HFFc6 (cell line): ENCODE data around the gene GOLGA3. TPM values are rescaled to one million over a fixed set of nuclear protein-coding genes. Genes with fewer than 3 reads are reported as not detected.
A peak's percentile ranks its signal among the peaks of the same experiment; 100 is the strongest.
"Not testable (repeated sequence)": the region's sequence is repeated elsewhere in the genome, so short reads cannot be mapped to it uniquely, and the experiment has no call there.

Experiments
- DNase-seq: peaks from one replicate; pipeline ENCODE4 v3.0.0-alpha.2; 2018
- H3K27ac Mint-ChIP-seq: 2 replicates; pipeline ENCODE4 v1.8.0; 2020; ENCODE audit warnings: mild to moderate bottlenecking, mixed read lengths
- H3K27me3 Mint-ChIP-seq: 2 replicates; pipeline ENCODE4 v1.8.0; 2021; ENCODE audit warnings: mild to moderate bottlenecking, moderate library complexity, mixed read lengths; ENCODE audit not compliant: insufficient read depth
- H3K36me3 Mint-ChIP-seq: 2 replicates; pipeline ENCODE4 v1.8.0; 2021; ENCODE audit warnings: low read depth, mixed read lengths
- H3K4me1 Mint-ChIP-seq: 2 replicates; pipeline ENCODE4 v1.8.0; 2020; ENCODE audit warnings: low read depth, mixed read lengths
- H3K4me3 Mint-ChIP-seq: 2 replicates; pipeline ENCODE4 v1.8.0; 2020; ENCODE audit warnings: mild to moderate bottlenecking, moderate library complexity, mixed read lengths
- H3K9me3 Mint-ChIP-seq: 2 replicates; pipeline ENCODE4 v1.8.0; 2020; ENCODE audit warnings: mild to moderate bottlenecking, mixed read lengths
- total RNA-seq, 6 experiments: library from RNA; stranded (reverse); fragmentation: NEBNext Ultra II Directional; extraction: Animal tissue kit (Norgen Biotek cat#: 25700); gene quantifications; 2 replicates in 1 of 6; 3 replicates in 5 of 6; pipeline ENCODE4 v1.2.3, GENCODE V29; 2021
- TF ChIP-seq, protein P1 (sequence below): fragments of 200-600 bp; sonication (generic); IDR thresholded peaks from 2 replicates; pipeline ENCODE4 v1.5.0; 2021; ENCODE audit warnings: antibody characterized with exemption, mild to moderate bottlenecking

GOLGA3 gene
- total RNA-seq, 6 experiments from 2014 or later: 108 to 121 (median 115) TPM

DNA sequence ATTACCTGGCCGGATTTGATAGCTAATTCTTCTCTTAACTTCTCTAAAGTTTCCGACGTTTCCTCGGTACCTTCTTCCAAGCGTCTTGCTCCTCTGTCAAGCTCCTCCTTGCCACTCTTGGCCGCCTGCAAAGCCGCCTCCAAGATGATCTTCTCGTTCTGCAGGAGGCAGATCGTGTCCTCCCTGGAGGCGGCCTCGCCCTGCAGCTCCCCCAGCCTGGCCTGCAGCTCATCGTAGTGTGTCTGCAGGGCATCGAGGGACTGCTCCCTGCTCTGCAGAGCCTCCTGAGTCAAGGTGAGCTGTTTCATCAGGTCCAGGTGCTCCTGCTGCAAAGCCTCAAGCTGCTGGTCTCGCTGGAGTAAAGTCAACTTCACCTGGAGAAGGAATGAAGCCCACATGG lies 32.8 kb downstream of the GOLGA3 start:
- H3K36me3 Mint-ChIP-seq: peaks cover 25% of the 10 kb centered on the region
- no peak overlapping the region for H3K4me3 Mint-ChIP-seq
- H3K9me3 Mint-ChIP-seq: no peaks in the 10 kb centered on the region
- no peak overlapping the region for H3K27ac Mint-ChIP-seq
- H3K4me1 Mint-ChIP-seq: no peaks in the 10 kb centered on the region
- TF ChIP-seq, protein P1, sequence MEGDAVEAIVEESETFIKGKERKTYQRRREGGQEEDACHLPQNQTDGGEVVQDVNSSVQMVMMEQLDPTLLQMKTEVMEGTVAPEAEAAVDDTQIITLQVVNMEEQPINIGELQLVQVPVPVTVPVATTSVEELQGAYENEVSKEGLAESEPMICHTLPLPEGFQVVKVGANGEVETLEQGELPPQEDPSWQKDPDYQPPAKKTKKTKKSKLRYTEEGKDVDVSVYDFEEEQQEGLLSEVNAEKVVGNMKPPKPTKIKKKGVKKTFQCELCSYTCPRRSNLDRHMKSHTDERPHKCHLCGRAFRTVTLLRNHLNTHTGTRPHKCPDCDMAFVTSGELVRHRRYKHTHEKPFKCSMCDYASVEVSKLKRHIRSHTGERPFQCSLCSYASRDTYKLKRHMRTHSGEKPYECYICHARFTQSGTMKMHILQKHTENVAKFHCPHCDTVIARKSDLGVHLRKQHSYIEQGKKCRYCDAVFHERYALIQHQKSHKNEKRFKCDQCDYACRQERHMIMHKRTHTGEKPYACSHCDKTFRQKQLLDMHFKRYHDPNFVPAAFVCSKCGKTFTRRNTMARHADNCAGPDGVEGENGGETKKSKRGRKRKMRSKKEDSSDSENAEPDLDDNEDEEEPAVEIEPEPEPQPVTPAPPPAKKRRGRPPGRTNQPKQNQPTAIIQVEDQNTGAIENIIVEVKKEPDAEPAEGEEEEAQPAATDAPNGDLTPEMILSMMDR: no peak
- no peak for DNase-seq
- H3K27me3 Mint-ChIP-seq: peaks cover 3% of the 10 kb centered on the region

DNA sequence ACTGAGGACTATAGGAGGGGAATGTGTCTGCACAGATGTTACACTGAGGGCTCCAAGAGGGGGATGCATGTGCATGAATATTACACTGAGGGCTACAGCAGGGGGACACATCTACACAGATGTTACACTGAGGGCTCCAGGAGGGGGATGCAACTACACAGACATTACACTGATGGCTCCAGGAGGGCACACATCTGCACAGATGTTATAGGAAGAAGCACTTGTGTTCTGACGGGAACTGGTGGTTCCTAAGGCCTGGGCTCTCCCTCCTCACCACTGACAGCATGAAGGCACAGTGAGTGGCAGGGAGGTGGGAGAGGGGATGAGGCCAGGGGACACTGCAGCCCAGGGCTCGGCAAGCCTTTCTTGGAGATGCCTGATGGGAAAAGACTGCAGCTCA lies 36.7 kb downstream of the GOLGA3 start:
- H3K4me1 Mint-ChIP-seq, DNase-seq, H3K27me3 Mint-ChIP-seq, H3K27ac Mint-ChIP-seq, H3K4me3 Mint-ChIP-seq, H3K9me3 Mint-ChIP-seq: not testable (repeated sequence)
- peaks cover 39% of the 10 kb centered on the region for H3K36me3 Mint-ChIP-seq

GRCh38 chr12:132789099-132789471 lies 39.6 kb downstream of the GOLGA3 start:
- Mint-ChIP-seq H3K4me1 (no peaks in the 10 kb centered on the region), H3K27ac (no peak overlapping the region), H3K36me3 (peaks cover 52% of the 10 kb centered on the region), H3K9me3 (no peaks in the 10 kb centered on the region), H3K4me3 (no peak overlapping the region), H3K27me3 (peaks cover 10% of the 10 kb centered on the region)
- no peak for DNase-seq
- TF ChIP-seq, protein P1: no peak

- Mint-ChIP-seq H3K4me1 (no peaks in the 10 kb centered on the region), H3K36me3 (peaks cover 53% of the 10 kb centered on the region), H3K4me3 (no peak overlapping the region), H3K9me3 (no peaks in the 10 kb centered on the region), H3K27ac (0 out of 2 replicates have a peak overlapping the region, but pooled peaks have one; percentile 24), H3K27me3 (peaks cover 10% of the 10 kb centered on the region)
- no peak for DNase-seq
- TF ChIP-seq, protein P1: no peak
Observed at GRCh38 chr12:132788375-132789098, 40.1 kb downstream of the GOLGA3 start.

DNA sequence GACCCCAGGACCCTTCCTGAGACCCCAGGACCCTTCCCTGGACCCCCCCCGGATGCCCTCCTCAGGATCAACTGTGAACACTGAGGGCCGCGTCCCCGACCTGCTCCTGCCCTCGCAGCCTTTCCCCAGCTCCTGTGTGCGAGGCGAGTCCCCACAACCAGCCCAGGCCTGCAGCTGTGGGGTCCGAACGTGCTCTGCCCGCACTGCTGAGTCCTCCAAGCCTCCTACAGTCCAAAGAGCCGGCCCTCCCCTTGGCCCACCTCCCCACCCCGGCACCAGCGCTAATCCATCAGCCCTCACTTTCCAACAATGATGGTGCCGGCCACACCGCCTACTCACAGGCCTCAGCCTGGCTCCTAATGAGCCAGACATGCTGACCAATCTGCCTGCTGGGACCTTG lies 40.8 kb downstream of the GOLGA3 start:
- Mint-ChIP-seq H3K4me3 (no peak overlapping the region), H3K27me3 (peaks cover 10% of the 10 kb centered on the region), H3K36me3 (peaks cover 53% of the 10 kb centered on the region), H3K27ac (peak overlapping the region; percentile 24; the same call in 1 of the 2 replicates), H3K4me1 (no peaks in the 10 kb centered on the region), H3K9me3 (no peaks in the 10 kb centered on the region)
- DNase-seq: no peak
- TF ChIP-seq, protein P1: no peak

DNA sequence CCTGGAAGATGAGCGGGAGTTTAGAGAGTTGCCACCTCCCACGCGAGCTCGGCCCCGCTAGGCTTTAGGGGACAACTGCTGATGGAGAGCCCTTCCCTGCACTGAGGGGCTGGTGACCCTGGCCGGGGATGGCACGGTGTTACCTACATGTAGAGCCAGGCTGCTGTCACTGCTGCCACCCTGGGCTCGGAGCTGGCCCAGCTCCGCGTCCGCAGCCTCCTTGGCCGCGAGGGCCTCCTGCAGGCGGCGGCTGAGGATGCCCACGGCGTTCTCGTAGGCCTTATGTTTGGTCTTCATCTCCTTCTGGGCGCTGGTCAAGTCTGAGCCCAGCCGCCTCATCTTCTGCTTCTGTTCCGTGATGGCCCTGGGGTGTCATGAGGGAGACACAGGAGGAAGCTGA lies 42.5 kb downstream of the GOLGA3 start:
- Mint-ChIP-seq H3K36me3 (peaks cover 47% of the 10 kb centered on the region), H3K4me1 (no peaks in the 10 kb centered on the region), H3K27ac (no peak overlapping the region), H3K4me3 (no peak overlapping the region), H3K9me3 (no peaks in the 10 kb centered on the region), H3K27me3 (peaks cover 11% of the 10 kb centered on the region)
- DNase-seq: no peak
- TF ChIP-seq, protein P1: no peak
